ENCODE results near the gene ZNF709. TPM values are rescaled to one million over a fixed set of nuclear protein-coding genes. Genes with fewer than 3 reads are reported as not detected.

The ZNF709 gene
- total and polyA plus RNA-seq, 2 of the 13 experiments (the other 11 are each of a cell fraction or from before 2014, with no cell fraction given) = 1.5 to 3.9 TPM

- in situ Hi-C loops (cut with HindIII; ENCODE audit: extremely low pct_ligation_motif_present, low pct_unique_long_range_greater_than_20kb) = loop anchor here (5.0 kb wide), 1 partner anchor 40 kb away; the partner anchor contains the start of gene ZNF443
- no peak for ATAC-seq
- 47% methylated on average over 2 of the region's 2 CpGs for WGBS (ENCODE audit: low lambda C conversion rate)
These were observed 2.1 kb downstream of the ZNF709 start for GRCh38 chr19:12482509-12482886.

DNA sequence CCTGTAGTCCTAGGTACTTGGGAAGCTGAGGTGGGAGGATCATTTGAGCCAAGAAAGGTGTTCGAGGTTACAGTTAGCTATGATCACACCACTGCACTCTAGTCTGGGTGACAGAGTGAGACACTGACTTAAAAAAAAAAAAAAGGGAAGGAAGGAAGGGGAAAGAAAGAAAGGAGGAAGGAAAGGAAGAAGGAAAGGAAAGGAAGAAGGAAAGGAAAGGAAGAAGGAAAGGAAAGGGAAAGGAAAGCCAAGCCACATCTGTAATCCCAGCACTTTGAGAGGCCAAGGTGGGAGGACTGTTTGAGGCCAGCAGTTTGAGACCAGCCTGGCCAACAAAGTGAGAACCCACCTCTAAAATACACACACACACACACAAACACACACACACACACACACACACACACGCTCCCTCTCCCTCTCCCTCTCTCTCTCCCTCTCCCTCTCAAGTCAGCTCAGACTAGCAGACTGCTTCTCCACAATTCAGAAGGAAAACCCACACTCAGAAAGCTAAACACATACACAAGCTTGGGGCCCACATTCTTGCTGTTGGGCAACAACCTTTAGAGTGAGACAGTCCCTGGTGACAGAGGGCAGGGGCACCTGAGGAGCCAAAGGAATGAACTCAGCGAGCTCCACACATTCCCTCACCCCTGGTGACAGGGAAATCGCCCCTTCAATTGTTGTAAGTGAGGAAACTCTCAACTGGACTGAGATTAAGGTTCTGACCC is 2.7 kb downstream of the ZNF709 start:
- DNase-seq (ENCODE audit: low spot score) = peak; percentile 38
- Histone ChIP-seq H3K27ac (ENCODE audit: extremely low read length, insufficient read depth, low read length) (peak overlapping the region; percentile 23), H3K36me3 (replicated peaks in 1 of 2; ENCODE audit: control insufficient read depth in 1 of 2, insufficient read depth in 2 of 2, low read length in 2 of 2) (no peaks in the 10 kb centered on the region), H4K20me1 (ENCODE audit: insufficient read depth, low read length) (no peaks in the 10 kb centered on the region), H3K4me1 (ENCODE audit: insufficient read depth, low read length) (peaks cover 37% of the 10 kb centered on the region), H3K4me2 (ENCODE audit: low read depth, low read length) (peak overlapping the region; percentile 38), H3K79me2 (ENCODE audit: insufficient read depth, low read length) (peaks cover 35% of the 10 kb centered on the region), H3K9me3 (ENCODE audit: low read length) (no peaks in the 10 kb centered on the region), H3K4me3 (replicated peaks in 1 of 3; ENCODE audit: insufficient read depth in 1 of 3, low read depth in 2 of 3, low read length in 3 of 3) (no peak overlapping the region), H3K27me3 (ENCODE audit: control insufficient read depth in 1 of 2, insufficient read depth in 2 of 2, low read length in 2 of 2) (no peaks in the 10 kb centered on the region; a peak in 1 of 5 replicates), H2AFZ (ENCODE audit: low read length) (no peak overlapping the region), H3K9ac (ENCODE audit: insufficient read depth, low read depth, low read length) (0 out of 2 replicates have a peak overlapping the region, but pooled peaks have one; percentile 1)
- BruUV-seq (replicated peaks) = no TSS peak
- ChIA-PET POLR2A (interaction anchor here (1.2 to 6.1 kb wide), 3 partner anchors 14 to 116 kb away, joined by 3 to 62 read pairs (median 4); partner anchors contain the start of genes ZNF442 and ZNF443), CTCF (ENCODE audit: low intra/inter-chr PET ratio, low total read pairs) (no interaction called here)
- 63% methylated on average over 4 of the region's 4 CpGs for WGBS (ENCODE audit: low lambda C conversion rate)
- intact Hi-C loops (cut with micrococcal nuclease; ENCODE audit: unreplicated experiment) (loop anchor here (5.0 kb wide), 2 partner anchors 40 to 70 kb away; partner anchors contain the start of genes ZNF443 and ZNF564), in situ Hi-C loops (cut with HindIII; ENCODE audit: extremely low pct_ligation_motif_present, low pct_unique_long_range_greater_than_20kb) (loop anchor here (5.0 kb wide), 1 partner anchor 40 kb away; the partner anchor contains the start of gene ZNF443)
- FAIRE-seq = no peak
- ATAC-seq = no peak
- no peak for TF ChIP-seq ZSCAN12 (CRISPR knock-in tag; IDR thresholded peaks at IDR 0.05)
- TF ChIP-seq ZNF646 (CRISPR knock-in tag; IDR thresholded peaks at IDR 0.05) = peak; percentile 84
- TF ChIP-seq ZMAT3 (CRISPR knock-in tag; conservative IDR thresholded peaks at IDR 0.05) = no peak
- no peak for TF ChIP-seq ZNF776 (CRISPR knock-in tag; IDR thresholded peaks at IDR 0.05)
- no peak for TF ChIP-seq ZNF460 (CRISPR knock-in tag; IDR thresholded peaks at IDR 0.05; ENCODE audit: borderline replicate concordance)
- TF ChIP-seq SOX13 (IDR thresholded peaks at IDR 0.05) = no peak
- TF ChIP-seq SOX13 (CRISPR knock-in tag; conservative IDR thresholded peaks at IDR 0.05 in 1 of 2, IDR thresholded peaks at IDR 0.05 in 1 of 2) = no peak

More at GRCh38 chr19:12482509-12482886, 2.1 kb downstream of the ZNF709 start:
- BruUV-seq (replicated peaks) = no TSS peak
- no peaks in the 10 kb centered on the region for H4K20me1 ChIP-seq (ENCODE audit: insufficient read depth, low read length)
- DNase-seq (ENCODE audit: low spot score) (no peak), FAIRE-seq (no peak)
- H3K4me3 ChIP-seq (replicated peaks in 1 of 3; ENCODE audit: insufficient read depth in 1 of 3, low read depth in 2 of 3, low read length in 3 of 3) = no peak overlapping the region
- H3K27ac ChIP-seq (ENCODE audit: extremely low read length, insufficient read depth, low read length) = peak overlapping the region; percentile 23
- H3K9me3 ChIP-seq (ENCODE audit: low read length) = no peaks in the 10 kb centered on the region
- H3K79me2 ChIP-seq (ENCODE audit: insufficient read depth, low read length) = peaks cover 34% of the 10 kb centered on the region
- peaks cover 37% of the 10 kb centered on the region for H3K4me1 ChIP-seq (ENCODE audit: insufficient read depth, low read length)
- H3K9ac ChIP-seq (ENCODE audit: insufficient read depth, low read depth, low read length) = 0 out of 2 replicates have a peak overlapping the region, but pooled peaks have one; percentile 1
- CTCF ChIA-PET (ENCODE audit: low intra/inter-chr PET ratio, low total read pairs) = no interaction called here
- TF ChIP-seq FOSL2 (CRISPR knock-in tag; IDR thresholded peaks at IDR 0.05) (no peak), KDM5B (CRISPR knock-in tag; IDR thresholded peaks at IDR 0.05; ENCODE audit: borderline replicate concordance) (no peak), FOXC1 (CRISPR knock-in tag; IDR thresholded peaks at IDR 0.05; ENCODE audit: borderline replicate concordance) (no peak), EP300 (IDR thresholded peaks at IDR 0.05; ENCODE audit: low read depth in 2 of 2, low read length in 2 of 2) (no peak), EP300 (CRISPR knock-in tag; IDR thresholded peaks at IDR 0.05; ENCODE audit: borderline replicate concordance) (no peak), SAP130 (CRISPR knock-in tag; IDR thresholded peaks at IDR 0.05; ENCODE audit: low read depth) (no peak), NR3C1 (CRISPR knock-in tag; IDR thresholded peaks at IDR 0.05) (no peak), ZFP62 (CRISPR knock-in tag; IDR thresholded peaks at IDR 0.05) (no peak)
- no peaks in the 10 kb centered on the region for H3K36me3 ChIP-seq (replicated peaks in 1 of 2; ENCODE audit: control insufficient read depth in 1 of 2, insufficient read depth in 2 of 2, low read length in 2 of 2)
- intact Hi-C loops (cut with micrococcal nuclease; ENCODE audit: unreplicated experiment) = loop anchor here (5.0 kb wide), 2 partner anchors 40 to 70 kb away; partner anchors contain the start of genes ZNF443 and ZNF564
- H3K4me2 ChIP-seq (ENCODE audit: low read depth, low read length) = peak overlapping the region; percentile 38
- no peak overlapping the region for H2AFZ ChIP-seq (ENCODE audit: low read length)
- POLR2A ChIA-PET = interaction anchor here (1.2 to 6.1 kb wide), 3 partner anchors 14 to 117 kb away, joined by 3 to 62 read pairs (median 4); partner anchors contain the start of genes ZNF442 and ZNF443
- no peaks in the 10 kb centered on the region for H3K27me3 ChIP-seq (ENCODE audit: control insufficient read depth in 1 of 2, insufficient read depth in 2 of 2, low read length in 2 of 2)
